ENCODE data around the gene TTLL5.

The TTLL5 gene

GRCh38 chr14:75702122-75702521, 41.1 kb downstream of the TTLL5 start:
- DNase-seq = no peak

- no peak for DNase-seq
Observed at GRCh38 chr14:75702616-75703261, 41.7 kb downstream of the TTLL5 start.

- DNase-seq = peak; percentile 29
Observed at GRCh38 chr14:75703467-75703866, 42.4 kb downstream of the TTLL5 start.

- DNase-seq = peak; percentile 53
Observed at GRCh38 chr14:75705014-75705413, 44.0 kb downstream of the TTLL5 start.

- DNase-seq = peak; percentile 84
Observed at GRCh38 chr14:75709207-75709812, 48.3 kb downstream of the TTLL5 start.

- DNase-seq = peak; percentile 35
Observed at GRCh38 chr14:75711105-75711795, 50.2 kb downstream of the TTLL5 start.

GRCh38 chr14:75711796-75712211, 50.8 kb downstream of the TTLL5 start:
- no peak for DNase-seq

GRCh38 chr14:75714991-75715390, 53.9 kb downstream of the TTLL5 start:
- DNase-seq = no peak

- peak; percentile 53 for DNase-seq
Observed at GRCh38 chr14:75715926-75716780, 55.1 kb downstream of the TTLL5 start.

GRCh38 chr14:75717729-75718128, 56.7 kb downstream of the TTLL5 start:
- DNase-seq = no peak

- no peak for DNase-seq
Observed at GRCh38 chr14:75718199-75718598, 57.2 kb downstream of the TTLL5 start.

GRCh38 chr14:75720116-75720515, 59.1 kb downstream of the TTLL5 start:
- DNase-seq = peak; percentile 51

GRCh38 chr14:75720842-75721498, 59.9 kb downstream of the TTLL5 start:
- peak; percentile 55 for DNase-seq

- DNase-seq = peak; percentile 25
Observed at GRCh38 chr14:75723716-75724115, 62.7 kb downstream of the TTLL5 start.

- DNase-seq = no peak
Observed at GRCh38 chr14:75724414-75725204, 63.6 kb downstream of the TTLL5 start.

GRCh38 chr14:75725481-75725880, 64.4 kb downstream of the TTLL5 start:
- no peak for DNase-seq

- DNase-seq = no peak
Observed at GRCh38 chr14:75726321-75726720, 65.3 kb downstream of the TTLL5 start.

GRCh38 chr14:75727124-75727523, 66.1 kb downstream of the TTLL5 start:
- DNase-seq = no peak

GRCh38 chr14:75732888-75733287, 71.8 kb downstream of the TTLL5 start:
- DNase-seq = no peak

GRCh38 chr14:75734854-75735253, 73.8 kb downstream of the TTLL5 start:
- no peak for DNase-seq

GRCh38 chr14:75736845-75737485, 75.9 kb downstream of the TTLL5 start:
- DNase-seq = no peak
